NCI-H2029 treated with DMSO at 0.1 percent for 48 hours (cell line): ENCODE measurements around the gene C2orf81.

Experiments
- DNase-seq: peaks from one replicate; lab custom pipeline; 2025; lab: John Stamatoyannopoulos, UW

C2orf81 gene

DNA sequence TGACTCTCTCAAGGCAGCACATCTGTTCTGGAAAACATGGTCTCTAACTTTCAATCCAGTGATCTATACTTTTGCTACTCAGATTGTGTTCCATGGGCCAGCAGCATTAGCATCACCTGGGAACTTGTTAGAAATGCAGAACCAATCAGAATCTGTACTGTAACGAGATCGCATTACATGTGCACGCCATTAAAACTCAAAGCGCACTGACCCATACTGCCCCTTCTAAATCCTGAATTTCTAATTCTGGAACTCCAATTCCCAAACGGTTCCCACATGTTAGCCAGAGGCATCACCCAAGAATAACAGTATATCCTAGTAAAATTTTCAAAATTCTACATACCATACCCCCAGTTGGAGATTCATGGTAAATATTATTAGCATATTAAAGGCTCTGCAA lies 30.8 kb downstream of the C2orf81 start:
- no peak for DNase-seq

DNA sequence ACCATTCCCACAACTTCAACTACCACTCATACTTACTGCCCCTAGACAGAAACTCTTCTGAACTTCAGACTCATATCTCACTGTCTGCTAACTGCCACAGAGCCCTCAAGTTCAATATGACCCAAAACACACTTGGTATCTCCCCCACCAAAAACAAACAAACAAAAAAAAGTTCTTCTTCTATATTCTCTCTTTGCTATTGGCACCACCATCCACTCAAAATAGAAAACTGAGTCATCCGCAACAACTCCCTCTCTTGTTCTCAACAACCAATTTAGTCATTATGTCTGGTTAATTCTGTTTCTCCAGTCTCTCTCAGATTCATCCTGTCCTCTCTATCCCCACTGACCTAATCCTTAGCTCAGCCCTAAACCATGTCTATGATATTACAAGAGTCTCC lies 34.1 kb downstream of the C2orf81 start:
- no peak for DNase-seq

DNA sequence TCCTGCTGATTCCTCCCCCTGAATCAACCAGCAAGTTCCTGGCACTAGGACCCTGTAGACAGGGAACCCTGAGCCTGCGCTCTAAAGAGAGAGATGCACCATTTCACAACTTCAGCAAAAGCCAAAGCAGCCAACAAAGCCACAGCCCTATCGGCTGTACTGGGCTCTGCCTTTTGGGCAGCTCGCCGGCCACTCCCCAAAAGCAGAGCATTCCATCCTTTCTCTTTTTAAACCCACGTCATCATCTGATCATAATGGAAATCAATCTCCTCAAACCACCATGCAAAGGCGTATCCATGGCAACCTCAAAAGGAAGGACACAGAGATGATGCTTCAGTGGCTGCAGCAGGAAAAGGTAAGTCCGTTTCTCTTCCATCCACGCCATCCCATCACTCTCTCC lies 36.0 kb downstream of the C2orf81 start:
- DNase-seq = no peak

DNA sequence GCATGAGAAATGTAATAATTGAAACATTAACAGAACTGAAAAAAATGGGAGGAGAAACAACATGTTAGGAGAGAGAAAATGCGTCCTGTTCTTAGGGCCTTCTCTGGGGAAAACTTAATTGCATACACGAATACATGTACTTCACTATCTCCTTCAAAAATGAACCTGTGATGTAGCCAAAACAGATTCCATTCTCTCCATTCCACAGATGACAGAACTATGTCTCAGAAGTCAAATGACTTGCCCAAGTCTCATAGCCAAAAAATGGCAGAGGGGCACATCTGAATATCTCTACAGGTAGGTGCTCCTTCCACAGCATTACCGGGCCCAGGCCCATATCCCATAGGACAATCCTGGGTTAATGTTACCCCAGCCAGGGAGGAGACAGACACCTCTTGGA lies 37.4 kb downstream of the C2orf81 start:
- no peak for DNase-seq

- DNase-seq = peak; percentile 5
Observed at GRCh38 chr2:74383254-74383653, 38.2 kb downstream of the C2orf81 start.

- no peak for DNase-seq
Observed at GRCh38 chr2:74381751-74382150, 39.7 kb downstream of the C2orf81 start.

GRCh38 chr2:74379851-74380789 lies 41.3 kb downstream of the C2orf81 start, which contains the start of gene DCTN1:
Gene DCTN1 (minus strand): TSS chr2:74380311. CDS start chr2:74380037, 274 bp downstream.
- peak; percentile 4 for DNase-seq

DNA sequence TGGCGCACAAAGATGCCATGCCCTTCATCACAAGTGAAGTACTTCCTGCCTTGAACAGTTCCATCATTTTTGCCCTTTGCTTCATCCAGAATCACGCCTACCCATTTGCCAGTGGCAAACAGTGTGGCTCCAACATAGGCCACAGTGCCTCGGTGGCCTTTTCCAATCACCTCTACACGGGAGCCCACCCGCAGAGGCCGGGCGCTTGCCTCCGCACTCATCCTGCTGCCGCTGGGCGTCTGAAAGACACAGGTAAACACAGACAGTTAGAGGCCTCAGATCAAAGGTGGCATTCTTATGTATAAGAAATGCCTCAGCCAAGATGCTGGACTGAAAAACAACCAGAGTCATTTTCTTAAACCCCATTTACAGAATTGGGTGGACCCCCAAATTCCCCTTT lies 43.4 kb downstream of the C2orf81 start:
- no peak for DNase-seq

DNA sequence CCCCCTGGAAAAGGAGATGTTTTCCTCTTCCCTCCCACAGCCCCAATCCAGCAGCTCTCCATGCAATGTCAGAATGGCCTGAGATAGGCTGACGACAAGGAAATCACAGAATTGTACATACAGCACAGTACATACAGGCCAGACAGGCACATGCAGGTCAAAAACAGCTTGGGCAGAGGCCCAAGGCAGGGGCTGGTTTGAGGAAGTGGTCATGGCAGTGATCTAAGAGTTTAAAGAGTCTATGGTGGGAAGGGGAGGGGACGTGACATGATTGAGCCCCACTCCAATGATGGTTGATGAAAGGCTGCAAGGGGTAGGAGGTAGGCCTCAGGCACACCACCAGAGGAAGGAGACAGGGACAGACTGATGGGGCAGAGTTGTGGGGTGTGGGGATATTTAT lies 45.6 kb downstream of the C2orf81 start:
- no peak for DNase-seq

DNA sequence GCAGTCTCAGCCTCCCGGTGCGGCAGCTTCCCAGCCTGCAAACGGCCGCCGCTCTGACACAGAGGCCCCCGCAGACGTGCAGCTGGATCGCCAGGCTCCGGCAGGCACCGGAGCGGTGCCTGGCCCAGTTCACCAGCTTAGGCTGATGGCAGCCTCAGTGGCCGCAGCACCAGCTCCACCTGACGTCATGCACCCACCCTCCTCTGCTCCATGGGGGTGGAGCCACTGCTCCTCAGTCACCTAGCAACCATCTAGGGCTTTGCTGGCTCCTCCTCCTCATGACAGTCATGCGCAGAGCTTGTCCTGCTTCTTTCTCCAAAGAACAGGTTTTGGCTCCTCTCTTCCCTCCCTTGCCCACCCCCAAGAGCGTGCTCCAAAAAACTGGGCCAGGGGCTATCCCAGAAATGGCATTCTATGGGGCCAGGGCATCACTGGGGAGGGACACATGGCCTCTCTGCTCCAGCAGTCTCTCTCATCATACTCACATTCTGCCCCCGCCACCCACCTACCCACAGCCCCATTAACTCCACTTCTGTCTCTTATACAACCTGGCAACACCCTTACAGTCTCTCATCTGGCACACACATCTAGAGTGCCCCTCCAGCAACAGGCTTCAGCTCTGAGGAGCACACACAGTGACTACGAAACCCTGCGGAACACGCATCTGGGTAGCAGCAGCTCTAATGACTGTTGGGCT lies 46.8 kb downstream of the C2orf81 start:
- peak; percentile 83 for DNase-seq

DNA sequence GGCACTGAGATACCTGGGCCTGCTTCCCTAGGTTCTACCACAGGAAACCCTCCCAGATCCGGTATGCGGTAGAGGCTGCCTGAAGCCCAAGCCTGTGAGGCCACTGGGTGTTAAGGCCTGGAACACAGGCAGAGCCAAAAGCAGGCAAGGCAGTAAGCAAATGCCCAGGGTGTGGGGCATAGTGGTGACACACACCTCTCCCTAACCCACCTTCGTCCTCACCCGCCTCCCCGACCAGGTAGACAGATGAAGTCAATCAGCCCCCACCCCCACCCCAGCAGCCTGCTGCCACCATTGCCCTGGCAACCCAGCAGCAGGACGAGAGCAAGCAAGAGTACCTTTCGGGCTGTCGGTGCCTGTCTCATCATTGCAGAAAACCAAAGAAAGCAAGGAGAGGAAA lies 47.4 kb downstream of the C2orf81 start:
- DNase-seq = no peak

- DNase-seq = peak; percentile 13
Observed at GRCh38 chr2:74373221-74373676, 48.2 kb downstream of the C2orf81 start.

- DNase-seq = no peak
Observed at GRCh38 chr2:74372674-74373073, 48.7 kb downstream of the C2orf81 start.

DNA sequence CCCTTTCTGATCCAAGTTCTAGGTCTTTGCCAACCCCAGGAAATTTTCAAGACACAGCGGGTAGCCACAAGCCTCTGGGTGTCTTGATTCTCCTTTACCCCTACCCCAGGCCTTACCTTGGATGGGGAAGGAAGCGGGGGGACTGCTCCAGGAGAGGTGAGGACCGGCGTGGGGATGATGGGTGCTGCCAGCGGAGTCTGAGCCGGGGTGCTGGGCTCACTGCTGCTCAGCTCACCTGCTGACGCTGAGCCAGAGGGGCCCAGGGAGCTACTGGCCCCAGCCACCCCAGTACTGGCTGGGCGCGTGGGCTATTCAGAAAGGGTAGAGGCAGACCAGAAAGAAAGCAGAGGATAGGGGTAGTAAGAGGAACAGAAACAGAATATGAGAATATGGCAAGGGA lies 50.0 kb downstream of the C2orf81 start:
- DNase-seq = no peak

DNA sequence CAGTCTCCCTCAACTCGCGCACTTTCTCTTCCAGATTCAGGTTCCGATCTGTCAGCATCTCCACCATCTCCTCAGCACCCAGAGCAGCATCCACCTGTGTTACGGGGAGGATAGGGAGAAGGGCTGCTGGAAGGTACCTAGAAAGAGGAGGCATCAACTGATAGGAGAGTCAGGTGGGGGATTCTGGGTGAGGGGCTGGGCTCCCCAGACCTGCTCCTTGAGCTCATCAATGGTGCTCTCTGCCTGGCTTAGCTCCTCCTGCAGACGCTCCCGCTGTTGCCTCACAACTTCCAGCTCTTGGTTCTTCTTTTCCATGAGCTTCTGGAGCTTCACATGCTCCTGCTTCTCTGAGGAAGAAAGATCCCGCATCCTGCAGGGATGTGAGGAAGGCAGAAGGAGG lies 51.4 kb downstream of the C2orf81 start:
- no peak for DNase-seq

DNA sequence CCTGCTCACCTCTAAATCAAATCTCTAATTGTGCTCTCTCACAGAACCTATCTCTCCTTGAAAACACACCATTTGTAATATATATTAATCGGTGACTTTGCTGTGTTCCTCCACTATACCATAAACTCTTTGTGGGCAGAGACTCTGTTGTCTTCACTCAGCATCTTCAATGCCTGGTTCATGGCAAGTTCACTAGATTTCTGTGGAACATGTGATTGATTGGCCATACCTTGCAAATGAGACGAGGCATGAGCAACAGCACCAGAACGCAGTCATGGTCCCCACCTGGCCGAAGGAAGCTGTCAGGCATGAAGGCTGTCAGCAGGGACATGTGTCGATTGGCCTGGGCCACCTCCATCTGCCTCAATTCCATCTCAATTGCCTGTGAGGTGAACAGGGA lies 52.9 kb downstream of the C2orf81 start:
- no peak for DNase-seq

GRCh38 chr2:74367789-74368188 lies 53.6 kb downstream of the C2orf81 start:
- DNase-seq = no peak

GRCh38 chr2:74366036-74366435 lies 55.4 kb downstream of the C2orf81 start:
- DNase-seq = no peak

DNA sequence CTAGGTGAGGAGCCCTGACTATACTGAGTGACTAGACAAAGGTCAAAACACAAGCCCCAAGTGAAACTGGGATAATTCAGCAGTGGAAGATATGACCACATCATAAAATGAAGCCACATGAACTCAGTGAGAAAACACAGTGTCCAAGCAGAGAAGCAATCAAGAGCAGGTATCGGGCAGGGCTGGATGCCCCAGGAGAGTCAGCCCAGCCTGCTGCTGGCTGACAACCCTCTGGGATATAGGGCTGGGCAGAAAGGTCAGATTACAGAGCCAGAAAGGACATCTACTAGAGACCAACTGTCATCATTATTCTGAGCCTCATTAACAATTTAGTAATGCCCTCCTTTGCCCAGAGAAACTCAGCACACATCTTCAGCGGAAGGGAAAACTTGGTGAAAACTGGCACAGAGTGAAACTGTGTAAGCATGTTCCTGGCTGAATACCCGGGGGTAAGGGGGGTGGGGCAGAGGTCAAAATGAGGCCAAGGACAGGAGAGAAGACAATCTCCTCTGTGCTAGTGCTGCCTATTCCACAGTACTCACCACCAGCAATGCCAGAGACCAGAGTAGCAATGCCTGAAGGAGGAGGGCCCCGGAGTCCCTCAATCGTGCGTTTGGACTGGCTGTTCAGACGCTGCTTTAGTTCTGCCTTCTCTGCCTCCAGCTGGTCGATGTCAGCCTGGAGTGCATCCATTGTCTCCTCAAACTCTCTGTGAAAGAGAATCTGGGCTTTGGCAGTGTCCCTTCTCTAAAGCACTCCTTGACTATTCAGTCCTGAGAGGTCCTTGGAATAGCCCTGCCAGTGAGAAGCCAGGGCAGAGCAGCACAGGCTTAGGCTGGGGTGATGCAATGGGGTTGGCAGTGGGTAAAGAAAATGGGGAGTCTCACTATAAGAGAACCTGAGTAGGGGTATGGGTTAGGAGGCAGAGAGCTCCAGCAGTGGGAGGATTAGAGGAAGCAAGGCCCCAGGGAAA lies 56.6 kb downstream of the C2orf81 start:
- no peak for DNase-seq
